ENCODE data around the gene PITPNC1. TPM values are rescaled to one million over a fixed set of nuclear protein-coding genes. Genes with fewer than 3 reads are reported as not detected.

PITPNC1 gene
- total RNA-seq, 1 donor from 2014 or later, result 21.5 TPM

DNA sequence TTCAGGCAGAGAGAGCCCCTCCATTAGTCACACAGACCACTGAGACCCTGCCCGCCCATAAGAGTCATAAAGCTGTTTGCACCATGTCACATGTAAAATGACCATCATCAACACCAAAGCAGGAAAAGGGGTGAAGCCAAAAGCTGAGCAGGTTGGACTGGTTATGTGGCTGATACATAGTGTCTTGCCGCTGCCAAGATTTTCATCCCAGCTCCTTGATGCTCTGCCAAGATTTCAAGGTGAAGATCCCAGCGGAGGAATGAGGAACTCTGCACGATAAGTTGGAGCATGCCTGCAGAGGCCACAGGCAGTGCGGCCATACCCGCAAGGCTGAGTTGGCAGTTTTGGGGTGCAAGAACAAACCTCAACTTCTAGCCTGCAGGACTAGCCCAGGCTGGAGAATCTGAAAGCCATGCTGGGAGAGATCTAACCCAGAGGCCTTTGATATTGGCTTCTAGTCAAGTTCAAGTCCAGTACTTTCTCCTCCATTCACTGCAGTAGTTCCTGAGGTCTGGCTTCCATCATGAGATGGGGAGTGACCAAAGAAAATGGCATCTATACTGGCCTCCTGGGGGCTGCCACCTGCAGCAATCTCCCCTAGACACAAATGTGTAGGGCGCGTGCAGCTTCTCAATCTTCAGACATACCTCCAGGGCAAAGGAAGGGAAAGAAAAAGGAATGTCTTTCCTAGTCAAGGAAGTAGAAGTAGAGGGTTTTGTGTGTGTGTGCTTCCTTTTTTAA is 261.0 kb downstream of the PITPNC1 start:
- Mint-ChIP-seq H3K9me3 (no peaks in the 10 kb centered on the region), H3K27ac (ENCODE audit: unreplicated experiment) (no peak overlapping the region), H3K36me3 (ENCODE audit: low read depth) (peaks cover 10% of the 10 kb centered on the region), H3K4me1 (peaks cover 12% of the 10 kb centered on the region), H3K27me3 (ENCODE audit: low read depth) (no peaks in the 10 kb centered on the region), H3K4me3 (no peak overlapping the region)
- TF ChIP-seq, protein P1, sequence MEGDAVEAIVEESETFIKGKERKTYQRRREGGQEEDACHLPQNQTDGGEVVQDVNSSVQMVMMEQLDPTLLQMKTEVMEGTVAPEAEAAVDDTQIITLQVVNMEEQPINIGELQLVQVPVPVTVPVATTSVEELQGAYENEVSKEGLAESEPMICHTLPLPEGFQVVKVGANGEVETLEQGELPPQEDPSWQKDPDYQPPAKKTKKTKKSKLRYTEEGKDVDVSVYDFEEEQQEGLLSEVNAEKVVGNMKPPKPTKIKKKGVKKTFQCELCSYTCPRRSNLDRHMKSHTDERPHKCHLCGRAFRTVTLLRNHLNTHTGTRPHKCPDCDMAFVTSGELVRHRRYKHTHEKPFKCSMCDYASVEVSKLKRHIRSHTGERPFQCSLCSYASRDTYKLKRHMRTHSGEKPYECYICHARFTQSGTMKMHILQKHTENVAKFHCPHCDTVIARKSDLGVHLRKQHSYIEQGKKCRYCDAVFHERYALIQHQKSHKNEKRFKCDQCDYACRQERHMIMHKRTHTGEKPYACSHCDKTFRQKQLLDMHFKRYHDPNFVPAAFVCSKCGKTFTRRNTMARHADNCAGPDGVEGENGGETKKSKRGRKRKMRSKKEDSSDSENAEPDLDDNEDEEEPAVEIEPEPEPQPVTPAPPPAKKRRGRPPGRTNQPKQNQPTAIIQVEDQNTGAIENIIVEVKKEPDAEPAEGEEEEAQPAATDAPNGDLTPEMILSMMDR (conservative IDR thresholded peaks at IDR 0.05), result no peak
- no peak for DNase-seq (ENCODE audit: low read depth, low spot score)

- Mint-ChIP-seq H3K9me3 (no peaks in the 10 kb centered on the region), H3K36me3 (ENCODE audit: low read depth) (peaks cover 10% of the 10 kb centered on the region), H3K4me3 (no peak overlapping the region), H3K27ac (ENCODE audit: unreplicated experiment) (no peak overlapping the region), H3K27me3 (ENCODE audit: low read depth) (no peaks in the 10 kb centered on the region), H3K4me1 (peaks cover 12% of the 10 kb centered on the region)
- DNase-seq (ENCODE audit: low read depth, low spot score), result no peak
- TF ChIP-seq, protein P1 (conservative IDR thresholded peaks at IDR 0.05), result no peak
Measured at GRCh38 chr17:67638871-67639270, 261.8 kb downstream of the PITPNC1 start.

DNA sequence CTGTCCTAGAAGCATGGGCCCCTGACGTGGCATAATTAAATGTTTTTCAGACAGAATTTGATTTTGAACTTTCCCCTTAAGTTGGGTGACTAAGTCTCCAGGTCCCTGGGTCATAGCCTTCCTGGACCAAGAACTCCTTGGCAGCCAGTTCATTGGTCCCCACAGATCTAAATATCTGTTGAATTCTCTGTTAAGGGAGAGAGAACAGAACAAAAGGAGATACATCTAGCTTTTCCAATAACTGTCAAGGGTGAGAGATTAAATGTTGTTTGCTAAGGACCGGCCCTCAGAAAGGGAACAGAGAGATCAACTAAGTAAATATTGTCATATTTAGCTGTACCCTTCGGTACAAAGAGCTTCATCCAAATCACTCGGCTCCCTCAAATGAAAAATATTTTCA is 262.5 kb downstream of the PITPNC1 start:
- H3K4me3 Mint-ChIP-seq, result no peak overlapping the region
- H3K36me3 Mint-ChIP-seq (ENCODE audit: low read depth), result peaks cover 10% of the 10 kb centered on the region
- no peaks in the 10 kb centered on the region for H3K27me3 Mint-ChIP-seq (ENCODE audit: low read depth)
- DNase-seq (ENCODE audit: low read depth, low spot score), result no peak
- TF ChIP-seq, protein P1 (conservative IDR thresholded peaks at IDR 0.05), result no peak
- no peaks in the 10 kb centered on the region for H3K9me3 Mint-ChIP-seq
- no peak overlapping the region for H3K27ac Mint-ChIP-seq (ENCODE audit: unreplicated experiment)
- peaks cover 12% of the 10 kb centered on the region for H3K4me1 Mint-ChIP-seq

DNA sequence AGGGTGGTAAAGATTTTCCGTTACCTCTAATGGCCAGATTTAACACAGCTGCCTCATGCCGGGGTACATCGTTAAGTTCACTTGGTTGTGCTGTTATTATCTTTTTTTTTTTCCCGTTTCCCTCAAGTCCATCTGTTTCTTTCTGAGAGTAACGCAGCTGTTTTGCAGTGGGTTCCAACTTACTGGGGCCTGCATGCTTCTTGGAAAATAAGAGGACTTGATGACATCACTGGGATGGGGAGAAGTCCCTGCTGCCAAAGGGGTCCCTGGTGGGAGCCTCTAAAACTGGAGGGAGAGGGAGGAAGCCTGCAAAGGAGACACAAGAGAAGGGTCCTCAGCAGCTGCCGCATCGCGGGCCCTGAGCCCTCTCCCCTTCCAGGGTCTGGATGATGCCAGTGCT is 262.9 kb downstream of the PITPNC1 start:
- Mint-ChIP-seq H3K36me3 (ENCODE audit: low read depth) (peaks cover 10% of the 10 kb centered on the region), H3K27me3 (ENCODE audit: low read depth) (no peaks in the 10 kb centered on the region), H3K27ac (ENCODE audit: unreplicated experiment) (no peak overlapping the region), H3K4me1 (peaks cover 12% of the 10 kb centered on the region), H3K9me3 (no peaks in the 10 kb centered on the region), H3K4me3 (no peak overlapping the region)
- no peak for DNase-seq (ENCODE audit: low read depth, low spot score)
- TF ChIP-seq, protein P1 (conservative IDR thresholded peaks at IDR 0.05), result no peak

GRCh38 chr17:67642488-67642887 is 265.4 kb downstream of the PITPNC1 start:
- Mint-ChIP-seq H3K36me3 (ENCODE audit: low read depth) (peaks cover 3% of the 10 kb centered on the region), H3K9me3 (no peaks in the 10 kb centered on the region), H3K27me3 (ENCODE audit: low read depth) (no peaks in the 10 kb centered on the region), H3K4me1 (peaks cover 12% of the 10 kb centered on the region), H3K27ac (ENCODE audit: unreplicated experiment) (no peak overlapping the region), H3K4me3 (no peak overlapping the region)
- no peak for DNase-seq (ENCODE audit: low read depth, low spot score)
- TF ChIP-seq, protein P1 (conservative IDR thresholded peaks at IDR 0.05), result no peak

Data from neural crest cell (in vitro differentiated cells).